Natural killer cell treated with Interleukin-12 subunit alpha and Interleukin-12 subunit beta and Interleukin-15 and Interleukin-18, amount 100 ng/mL, for 72 hours (primary cell): ENCODE measurements around the gene CCDC196. TPM values are rescaled to one million over a fixed set of nuclear protein-coding genes. Genes with fewer than 3 reads are reported as not detected.
A peak's percentile ranks its signal among the peaks of the same experiment; 100 is the strongest.
"Not testable (repeated sequence)": the region's sequence is repeated elsewhere in the genome, so short reads cannot be mapped to it uniquely, and the experiment has no call there.

Source experiments
- ATAC-seq, 2 donors: fragments of 150-1000 bp; cut with Tn5 transposase in 1 of 2; sonication (Bioruptor Pico), chemical (Tn5 transposase) in 1 of 2; 2 replicates each; pipeline ENCODE4 v1.10.0; 2021
- DNase-seq: peaks from one replicate; pipeline ENCODE4 v3.0.0; 2022; ENCODE audit warnings: low spot score
- H3K27ac Mint-ChIP-seq, 2 donors: 1 replicate in 1 of 2; 2 replicates in 1 of 2; pipeline ENCODE4 v1.8.0; 2022; ENCODE audit warnings: mixed read lengths in 2 of 2, mild to moderate bottlenecking in 1 of 2, moderate library complexity in 1 of 2
- H3K27me3 Mint-ChIP-seq, 2 donors: 1 replicate in 1 of 2; 2 replicates in 1 of 2; pipeline ENCODE4 v1.8.0; 2022; ENCODE audit warnings: mixed read lengths in 2 of 2
- H3K36me3 Mint-ChIP-seq: one replicate; pipeline ENCODE4 v1.8.0; 2022; ENCODE audit warnings: mixed read lengths
- H3K4me1 Mint-ChIP-seq, 2 donors: 1 replicate in 1 of 2; 2 replicates in 1 of 2; pipeline ENCODE4 v1.8.0; 2022; ENCODE audit warnings: low read depth in 2 of 2, mixed read lengths in 2 of 2, mild to moderate bottlenecking in 1 of 2
- H3K4me3 Mint-ChIP-seq: one replicate; pipeline ENCODE4 v1.8.0; 2022; ENCODE audit warnings: mixed read lengths
- H3K9me3 Mint-ChIP-seq: 2 replicates; pipeline ENCODE4 v1.8.0; 2022; ENCODE audit warnings: mixed read lengths
- total RNA-seq, 2 donors: library from RNA; stranded (reverse); gene quantifications; one replicate each; pipeline ENCODE4 v1.2.3, GENCODE V29; 2022

Gene CCDC196
- total RNA-seq, 2 donors from 2014 or later = not detected

DNA sequence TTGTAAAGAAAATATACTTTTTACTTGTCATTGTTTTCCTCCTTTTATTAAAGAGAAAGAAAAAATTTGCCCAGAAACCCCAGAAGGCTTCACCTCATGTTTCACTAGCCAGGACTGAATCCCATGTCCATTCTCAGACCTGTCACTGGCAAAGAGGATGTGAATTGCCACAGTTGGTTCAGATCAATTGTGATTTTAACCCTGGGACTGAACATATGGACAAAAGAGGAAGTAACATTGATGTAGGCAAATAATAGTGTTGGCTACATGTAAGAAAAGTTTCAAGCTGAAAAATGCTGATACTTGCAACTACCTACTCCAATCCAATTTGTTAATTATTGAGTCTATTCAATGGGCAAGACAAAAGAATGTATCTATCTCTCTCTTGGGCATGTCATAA lies 8.6 kb upstream of the CCDC196 start:
- Mint-ChIP-seq H3K36me3 (no peaks in the 10 kb centered on the region), H3K9me3 (no peaks in the 10 kb centered on the region), H3K4me3 (no peak overlapping the region), H3K27me3 (no peaks in the 10 kb centered on the region), H3K27ac (no peak overlapping the region), H3K4me1 (no peaks in the 10 kb centered on the region)
- DNase-seq = no peak
- no peak for ATAC-seq

GRCh38 chr14:66482873-66483272 lies 3.3 kb upstream of the CCDC196 start:
- H3K36me3 Mint-ChIP-seq = no peaks in the 10 kb centered on the region
- no peak overlapping the region for H3K27ac Mint-ChIP-seq
- H3K4me3 Mint-ChIP-seq = no peak overlapping the region
- H3K4me1 Mint-ChIP-seq = no peaks in the 10 kb centered on the region
- H3K9me3 Mint-ChIP-seq = no peaks in the 10 kb centered on the region
- ATAC-seq = no peak
- DNase-seq = no peak
- no peaks in the 10 kb centered on the region for H3K27me3 Mint-ChIP-seq

DNA sequence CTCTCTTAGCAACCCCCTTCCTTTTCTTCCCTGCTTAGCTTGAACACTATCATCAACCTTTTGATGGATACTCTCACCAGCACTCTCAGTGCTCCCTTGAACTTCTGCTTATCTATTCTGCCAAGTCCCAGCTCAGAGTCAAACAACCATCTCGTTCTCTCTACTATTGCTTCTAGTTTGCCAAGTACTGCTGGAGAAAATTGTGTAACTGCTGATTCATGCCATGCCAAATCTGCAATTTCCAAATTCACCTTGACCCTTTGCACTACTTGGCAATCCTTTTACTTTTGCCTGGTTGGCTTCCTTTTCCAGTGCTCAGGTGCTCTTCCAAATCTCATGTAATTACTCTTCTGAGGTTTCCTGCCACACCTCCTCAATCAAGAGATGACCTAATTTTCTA lies 2.8 kb upstream of the CCDC196 start:
- Mint-ChIP-seq H3K27ac (no peak overlapping the region), H3K4me1 (no peaks in the 10 kb centered on the region), H3K27me3 (no peaks in the 10 kb centered on the region), H3K9me3 (no peaks in the 10 kb centered on the region), H3K4me3 (no peak overlapping the region), H3K36me3 (no peaks in the 10 kb centered on the region)
- no peak for ATAC-seq
- DNase-seq = no peak

DNA sequence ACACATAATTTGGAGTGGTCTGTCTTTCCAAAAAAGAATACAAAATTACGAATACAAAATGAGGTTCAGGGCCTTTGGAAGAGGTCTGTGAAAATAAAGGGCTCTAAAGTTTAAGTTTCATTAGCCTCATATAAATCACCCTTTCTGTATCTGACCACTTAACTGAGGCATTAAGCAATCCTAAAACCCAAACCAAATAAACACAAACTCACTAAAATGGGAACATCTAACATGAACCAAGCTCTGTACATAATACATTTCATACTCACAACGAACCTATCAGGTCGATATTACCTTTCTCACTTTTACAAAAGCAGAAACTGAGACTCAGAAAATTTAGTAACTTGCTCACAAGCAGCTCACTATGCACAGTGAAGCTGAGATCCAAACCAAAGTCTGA lies 1.1 kb upstream of the CCDC196 start:
- Mint-ChIP-seq H3K9me3 (no peaks in the 10 kb centered on the region), H3K4me1 (no peaks in the 10 kb centered on the region), H3K27ac (no peak overlapping the region), H3K4me3 (no peak overlapping the region), H3K36me3 (no peaks in the 10 kb centered on the region), H3K27me3 (peaks cover 5 to 12% of the 10 kb centered on the region in 2 donors)
- ATAC-seq = no peak
- no peak for DNase-seq

DNA sequence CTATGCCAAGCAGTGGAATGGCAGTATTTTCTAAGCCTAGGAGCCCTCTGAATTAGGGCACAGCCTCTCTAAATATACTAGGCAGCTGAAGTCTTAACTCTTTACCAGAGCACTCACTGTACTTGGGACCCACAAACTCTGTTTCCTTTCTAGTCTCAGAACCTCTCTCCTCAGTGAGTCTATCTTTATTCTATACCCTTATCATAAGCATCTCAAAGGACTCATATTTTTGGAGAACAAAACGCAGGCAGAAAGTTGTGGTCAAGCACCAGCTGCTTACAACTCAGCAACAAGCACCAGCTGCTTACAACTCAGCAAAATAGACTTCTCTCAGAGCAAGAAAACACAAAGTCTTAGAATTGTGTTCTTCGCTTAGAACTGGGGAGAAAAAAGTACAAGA lies 993 bp downstream of the CCDC196 start:
- Mint-ChIP-seq H3K4me1 (no peaks in the 10 kb centered on the region), H3K9me3 (no peaks in the 10 kb centered on the region), H3K27ac (no peak overlapping the region), H3K27me3 (peaks cover 5 to 14% of the 10 kb centered on the region in 2 donors), H3K4me3 (no peak overlapping the region), H3K36me3 (no peaks in the 10 kb centered on the region)
- DNase-seq = no peak
- no peak for ATAC-seq

- Mint-ChIP-seq H3K27me3 (peaks cover 5 to 14% of the 10 kb centered on the region in 2 donors), H3K9me3 (no peaks in the 10 kb centered on the region), H3K4me1 (no peaks in the 10 kb centered on the region), H3K4me3 (no peak overlapping the region), H3K27ac (no peak overlapping the region), H3K36me3 (no peaks in the 10 kb centered on the region)
- ATAC-seq (no peak), DNase-seq (no peak)
Measured at GRCh38 chr14:66490143-66491111, 4.3 kb downstream of the CCDC196 start.

DNA sequence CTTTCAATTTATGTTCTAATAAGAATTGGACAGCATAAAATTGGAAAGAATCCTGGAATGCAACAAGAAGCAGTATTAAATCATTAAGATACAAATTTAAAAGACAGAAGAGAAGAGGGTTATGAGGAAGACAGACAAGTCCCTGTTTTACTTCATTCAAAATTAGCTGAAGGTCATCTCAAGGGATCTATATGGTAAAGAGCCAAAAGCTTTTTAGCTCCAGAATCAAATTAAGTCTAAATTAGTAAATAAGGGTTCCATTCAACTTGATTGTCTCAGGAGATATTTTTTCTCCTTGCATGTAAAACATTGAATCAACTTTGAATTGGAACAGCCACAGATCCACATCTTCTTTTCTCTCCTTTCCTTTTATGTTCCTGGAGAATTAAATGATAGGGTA lies 7.6 kb downstream of the CCDC196 start:
- H3K4me1 Mint-ChIP-seq = peaks cover 0 to 6% of the 10 kb centered on the region in 2 donors
- no peaks in the 10 kb centered on the region for H3K36me3 Mint-ChIP-seq
- no peak overlapping the region for H3K4me3 Mint-ChIP-seq
- ATAC-seq = no peak
- DNase-seq = no peak
- H3K27ac Mint-ChIP-seq = no peak overlapping the region
- H3K27me3 Mint-ChIP-seq = peaks cover 8 to 20% of the 10 kb centered on the region in 2 donors
- no peaks in the 10 kb centered on the region for H3K9me3 Mint-ChIP-seq

GRCh38 chr14:66495218-66496098 lies 9.3 kb downstream of the CCDC196 start:
- no peak overlapping the region for H3K4me3 Mint-ChIP-seq
- DNase-seq (no peak), ATAC-seq (peak in 1 of 2 donors; percentile 71)
- peaks cover 3 to 8% of the 10 kb centered on the region in 2 donors for H3K27me3 Mint-ChIP-seq
- no peak overlapping the region for H3K27ac Mint-ChIP-seq
- H3K9me3 Mint-ChIP-seq = no peaks in the 10 kb centered on the region
- H3K4me1 Mint-ChIP-seq = peaks cover 0 to 6% of the 10 kb centered on the region in 2 donors
- H3K36me3 Mint-ChIP-seq = no peaks in the 10 kb centered on the region

GRCh38 chr14:66496188-66496807 lies 10.1 kb downstream of the CCDC196 start:
- Mint-ChIP-seq H3K4me1 (peaks cover 0 to 6% of the 10 kb centered on the region in 2 donors), H3K27me3 (peaks cover 3 to 8% of the 10 kb centered on the region in 2 donors), H3K36me3 (no peaks in the 10 kb centered on the region), H3K27ac (no peak overlapping the region), H3K4me3 (no peak overlapping the region), H3K9me3 (no peaks in the 10 kb centered on the region)
- no peak for DNase-seq
- no peak for ATAC-seq

DNA sequence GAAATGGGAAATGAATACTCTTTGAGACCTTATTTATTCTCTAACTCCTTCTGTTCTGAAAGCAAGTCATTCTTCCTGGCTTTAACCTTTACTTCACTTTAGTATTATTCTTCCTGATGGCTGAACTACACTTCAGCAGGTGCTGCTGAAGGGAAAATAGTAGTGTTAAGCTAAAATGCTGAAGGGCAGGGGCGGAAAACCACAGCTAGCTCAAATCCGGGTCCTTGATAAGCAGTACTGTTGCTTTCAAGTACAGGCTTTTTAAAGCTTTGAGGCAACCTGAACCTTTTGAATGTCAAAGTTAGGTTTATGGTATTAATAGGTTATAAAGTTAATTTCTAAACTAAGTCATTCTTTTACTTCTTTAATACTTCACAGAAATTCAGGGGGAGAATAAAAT lies 10.7 kb downstream of the CCDC196 start:
- Mint-ChIP-seq H3K9me3 (no peaks in the 10 kb centered on the region), H3K27me3 (peaks cover 5 to 8% of the 10 kb centered on the region in 2 donors), H3K4me1 (peaks cover 0 to 6% of the 10 kb centered on the region in 2 donors), H3K36me3 (no peaks in the 10 kb centered on the region), H3K27ac (no peak overlapping the region), H3K4me3 (no peak overlapping the region)
- DNase-seq (no peak), ATAC-seq (no peak)

DNA sequence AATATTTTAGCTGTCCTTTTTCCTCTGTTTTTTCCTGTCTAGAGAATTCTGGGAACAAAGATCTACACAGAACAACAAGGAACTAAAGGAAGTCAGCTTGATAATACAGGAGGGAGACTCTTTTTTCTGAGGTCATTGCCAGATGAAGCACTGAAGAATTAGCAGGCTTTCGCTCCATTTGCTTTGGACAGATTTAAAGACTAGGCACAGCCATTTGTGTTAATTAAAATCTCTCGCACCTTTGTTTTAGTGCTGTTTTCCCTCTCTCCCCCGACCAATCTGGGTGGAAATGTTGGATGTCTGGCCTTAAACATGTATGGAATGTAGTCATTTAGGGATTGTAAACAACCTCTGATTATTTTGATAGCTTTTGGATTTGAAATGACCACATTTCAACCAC lies 12.1 kb downstream of the CCDC196 start:
- H3K36me3 Mint-ChIP-seq = no peaks in the 10 kb centered on the region
- H3K4me1 Mint-ChIP-seq = peaks cover 0 to 6% of the 10 kb centered on the region in 2 donors
- no peaks in the 10 kb centered on the region for H3K9me3 Mint-ChIP-seq
- H3K27me3 Mint-ChIP-seq = peaks cover 5 to 18% of the 10 kb centered on the region in 2 donors
- DNase-seq (no peak), ATAC-seq (no peak)
- H3K27ac Mint-ChIP-seq = no peak overlapping the region
- H3K4me3 Mint-ChIP-seq = no peak overlapping the region

- no peak for ATAC-seq
- peaks cover 0 to 6% of the 10 kb centered on the region in 2 donors for H3K4me1 Mint-ChIP-seq
- H3K4me3 Mint-ChIP-seq = no peak overlapping the region
Measured at GRCh38 chr14:66501592-66501991, 15.4 kb downstream of the CCDC196 start.

GRCh38 chr14:66502836-66503235 lies 16.7 kb downstream of the CCDC196 start:
- peaks cover 2 to 12% of the 10 kb centered on the region in 2 donors for H3K27me3 Mint-ChIP-seq
- not testable (repeated sequence) for H3K4me1 Mint-ChIP-seq, DNase-seq, ATAC-seq, H3K36me3 Mint-ChIP-seq, H3K4me3 Mint-ChIP-seq, H3K9me3 Mint-ChIP-seq, H3K27ac Mint-ChIP-seq

More at GRCh38 chr14:66501592-66501991, 15.4 kb downstream of the CCDC196 start:
- no peaks in the 10 kb centered on the region for H3K9me3 Mint-ChIP-seq
- H3K27me3 Mint-ChIP-seq = peaks cover 5 to 18% of the 10 kb centered on the region in 2 donors
- no peaks in the 10 kb centered on the region for H3K36me3 Mint-ChIP-seq
- H3K27ac Mint-ChIP-seq = no peak overlapping the region
- DNase-seq = no peak
